Breast epithelium (tissue), 3 donors: ENCODE results near the gene ABCA4.

Source experiments
- POLR2A ChIP-seq: fragments of 450-650 bp; IDR thresholded peaks from one replicate; pipeline ENCODE4 v1.6.1; 2016; ENCODE audit warnings: antibody characterized with exemption, mild to moderate bottlenecking, moderate library complexity
- TF ChIP-seq, protein P1 (sequence below), 3 donors: fragments of 450-650 bp; IDR thresholded peaks; one replicate each; pipeline ENCODE4 v1.5.1; 2016 to 2017; ENCODE audit warnings: antibody characterized with exemption in 3 of 3, mild to moderate bottlenecking in 3 of 3, moderate library complexity in 3 of 3

DNA sequence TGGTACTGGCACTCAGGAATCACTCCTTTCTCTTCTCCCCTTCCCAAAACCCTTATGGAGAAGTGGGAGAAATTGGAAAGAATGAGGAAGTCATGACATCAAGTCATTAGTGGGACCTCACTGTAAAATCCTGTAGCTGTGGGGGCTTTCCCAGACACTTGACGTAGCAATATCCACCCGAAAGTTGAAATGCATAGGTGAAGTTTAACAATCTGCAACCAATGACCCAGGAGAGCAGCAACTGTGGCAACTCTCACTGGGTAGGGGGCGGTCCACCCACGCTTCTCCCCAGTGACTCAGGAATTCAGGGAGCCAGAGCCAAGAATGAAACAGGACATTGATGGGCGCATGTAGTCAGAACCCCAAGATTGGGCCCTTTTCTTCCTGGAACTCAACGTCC, 27.0 kb downstream of the ABCA4 start:
- TF ChIP-seq, protein P1, sequence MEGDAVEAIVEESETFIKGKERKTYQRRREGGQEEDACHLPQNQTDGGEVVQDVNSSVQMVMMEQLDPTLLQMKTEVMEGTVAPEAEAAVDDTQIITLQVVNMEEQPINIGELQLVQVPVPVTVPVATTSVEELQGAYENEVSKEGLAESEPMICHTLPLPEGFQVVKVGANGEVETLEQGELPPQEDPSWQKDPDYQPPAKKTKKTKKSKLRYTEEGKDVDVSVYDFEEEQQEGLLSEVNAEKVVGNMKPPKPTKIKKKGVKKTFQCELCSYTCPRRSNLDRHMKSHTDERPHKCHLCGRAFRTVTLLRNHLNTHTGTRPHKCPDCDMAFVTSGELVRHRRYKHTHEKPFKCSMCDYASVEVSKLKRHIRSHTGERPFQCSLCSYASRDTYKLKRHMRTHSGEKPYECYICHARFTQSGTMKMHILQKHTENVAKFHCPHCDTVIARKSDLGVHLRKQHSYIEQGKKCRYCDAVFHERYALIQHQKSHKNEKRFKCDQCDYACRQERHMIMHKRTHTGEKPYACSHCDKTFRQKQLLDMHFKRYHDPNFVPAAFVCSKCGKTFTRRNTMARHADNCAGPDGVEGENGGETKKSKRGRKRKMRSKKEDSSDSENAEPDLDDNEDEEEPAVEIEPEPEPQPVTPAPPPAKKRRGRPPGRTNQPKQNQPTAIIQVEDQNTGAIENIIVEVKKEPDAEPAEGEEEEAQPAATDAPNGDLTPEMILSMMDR (IDR thresholded peaks at IDR 0.05), result no peak
- TF ChIP-seq POLR2A, result no peak
